ENCODE data around the gene SLC4A7.

GRCh38 chr3:27484015-27484844, at the start of gene SLC4A7:
- TF ChIP-seq EZH2 (IDR thresholded peaks at IDR 0.05; ENCODE audit: borderline replicate concordance, insufficient read depth, low read depth, low read length, poor library complexity, severe bottlenecking) (no peak), CTCF (IDR thresholded peaks at IDR 0.05) (no peak)
